HG03342 (cell line): ENCODE data around the gene GALT.

Experiments used
- ATAC-seq: cut with Tn5 transposase; IDR thresholded peaks from one replicate; pipeline ENCODE4 v1.9.1; 2021; ENCODE audit warnings: mild to moderate bottlenecking, moderate library complexity; ENCODE audit not compliant: unreplicated experiment

The GALT gene

DNA sequence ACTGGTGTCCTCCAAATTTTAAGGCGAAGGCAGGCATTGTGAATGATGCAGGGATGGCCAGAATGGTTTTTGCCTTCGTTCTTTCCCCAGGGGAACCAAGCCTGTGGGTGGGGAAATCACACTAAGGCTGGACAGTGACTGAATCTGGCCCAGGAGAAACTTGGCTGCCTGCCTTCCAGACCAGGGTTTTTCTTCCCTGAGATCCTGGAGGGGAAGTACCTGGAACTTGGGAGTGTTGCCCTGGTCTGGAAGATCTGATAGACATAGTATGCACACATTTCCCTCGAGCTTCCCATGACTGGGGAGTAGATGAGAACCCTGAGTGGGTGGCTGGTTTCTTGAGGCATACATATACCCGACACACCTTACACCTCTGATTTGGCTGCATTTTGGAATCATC is 4.8 kb downstream of the GALT start:
- no peak for ATAC-seq

DNA sequence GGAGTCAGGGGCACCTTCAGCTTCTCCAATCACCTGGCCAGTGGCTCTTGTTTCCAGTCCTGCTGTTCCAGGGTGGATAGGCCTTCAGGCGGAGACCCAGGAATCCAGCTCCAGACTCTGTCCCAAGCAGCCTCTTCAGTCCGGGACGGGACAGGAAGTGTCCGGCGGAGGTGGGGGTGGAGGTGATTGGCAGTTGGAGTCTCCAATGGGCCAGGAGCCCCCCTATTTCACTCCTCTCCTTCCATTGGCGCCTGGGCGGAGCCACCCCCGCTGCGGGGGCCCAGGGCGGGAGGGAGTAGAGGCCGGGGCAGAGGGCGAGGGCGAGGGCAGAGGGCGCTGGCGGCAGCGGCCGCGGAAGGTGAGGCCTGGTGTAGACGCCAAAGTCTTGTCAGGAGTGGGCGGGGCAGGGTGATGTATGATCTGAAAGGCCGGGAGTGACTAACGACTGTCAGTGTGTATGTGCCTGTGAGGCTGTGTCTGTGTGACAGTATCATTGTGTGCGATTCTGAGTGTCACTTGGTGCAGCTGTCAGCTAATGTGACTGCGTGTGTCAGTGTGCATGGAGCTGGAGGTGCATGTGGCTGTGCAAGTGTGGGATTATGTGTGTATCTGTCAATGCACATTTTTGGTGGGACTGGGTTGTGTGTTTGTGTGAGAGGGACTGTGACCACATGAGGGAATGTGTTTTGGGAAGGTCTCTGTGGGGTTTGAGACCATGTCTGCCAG is 5.6 kb downstream of the GALT start, which contains the start of gene IL11RA:
IL11RA (plus strand) TSS at position 310 of the 726 bp plus-strand sequence. CDS start 3,033 bp downstream, outside the sequence.
- no peak for ATAC-seq

DNA sequence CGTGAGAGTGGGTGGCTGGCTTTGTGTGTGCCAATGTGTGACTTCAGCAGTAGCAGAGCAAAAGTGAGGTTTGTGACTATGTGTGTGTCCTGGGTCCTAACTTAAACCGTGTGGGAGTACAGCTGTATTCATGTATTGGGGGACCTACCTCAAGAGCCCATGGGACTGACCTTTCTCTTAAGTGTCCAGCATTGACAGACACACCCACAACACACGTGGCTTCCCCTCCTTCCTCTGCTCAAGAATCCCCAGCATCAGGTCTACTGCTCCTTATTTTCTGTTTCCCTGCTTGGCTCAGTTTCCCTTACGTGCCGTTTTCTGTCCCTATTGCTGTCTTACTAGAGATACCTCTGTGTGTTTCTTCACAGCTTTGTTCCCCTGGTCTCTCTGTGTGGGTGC is 6.1 kb downstream of the GALT start:
- no peak for ATAC-seq

DNA sequence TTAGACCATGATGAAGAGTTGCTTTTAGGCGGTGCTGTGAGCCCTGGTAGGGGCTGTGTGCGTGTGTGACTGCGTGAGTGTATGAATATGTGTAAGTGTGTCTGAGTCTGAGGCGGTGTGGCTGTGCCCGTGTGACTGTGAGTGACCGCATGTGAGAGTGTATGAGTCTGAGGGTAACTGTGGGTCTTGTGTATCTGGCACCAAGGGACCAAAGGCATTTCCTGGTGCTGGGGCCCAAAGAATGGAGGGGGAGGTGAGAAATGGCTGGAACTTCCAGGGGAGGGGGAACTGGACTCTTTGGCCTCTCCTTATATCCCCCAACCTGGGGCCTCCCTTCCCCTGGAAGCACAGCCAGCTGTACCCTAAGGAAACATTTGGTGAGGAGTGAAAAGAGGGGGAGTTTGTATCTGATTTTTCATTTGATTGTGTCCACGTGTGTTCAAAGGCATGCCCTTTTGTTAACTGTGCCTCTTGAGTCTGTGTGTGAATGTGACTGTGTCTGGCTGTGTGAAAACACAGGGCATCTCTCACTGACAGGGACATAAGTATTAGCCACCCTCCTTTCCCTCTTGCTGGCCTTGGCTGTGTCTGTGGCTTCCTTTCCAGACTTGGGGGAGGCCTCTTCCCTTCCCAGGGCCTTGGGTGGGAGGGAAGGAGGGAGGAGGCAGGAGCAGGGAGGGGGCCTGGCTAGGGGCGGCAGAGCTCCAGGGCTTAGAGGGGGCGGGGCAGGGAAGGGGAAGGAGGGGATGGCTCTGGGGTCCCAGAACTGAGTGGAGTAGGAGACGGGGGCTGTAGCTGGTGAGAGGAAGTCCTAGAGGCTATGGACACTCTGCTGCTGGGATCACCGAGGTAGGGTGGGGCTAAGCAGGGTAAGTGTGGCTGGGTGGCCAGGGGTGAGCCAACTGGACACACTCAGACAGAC is 6.9 kb downstream of the GALT start:
- ATAC-seq = no peak

DNA sequence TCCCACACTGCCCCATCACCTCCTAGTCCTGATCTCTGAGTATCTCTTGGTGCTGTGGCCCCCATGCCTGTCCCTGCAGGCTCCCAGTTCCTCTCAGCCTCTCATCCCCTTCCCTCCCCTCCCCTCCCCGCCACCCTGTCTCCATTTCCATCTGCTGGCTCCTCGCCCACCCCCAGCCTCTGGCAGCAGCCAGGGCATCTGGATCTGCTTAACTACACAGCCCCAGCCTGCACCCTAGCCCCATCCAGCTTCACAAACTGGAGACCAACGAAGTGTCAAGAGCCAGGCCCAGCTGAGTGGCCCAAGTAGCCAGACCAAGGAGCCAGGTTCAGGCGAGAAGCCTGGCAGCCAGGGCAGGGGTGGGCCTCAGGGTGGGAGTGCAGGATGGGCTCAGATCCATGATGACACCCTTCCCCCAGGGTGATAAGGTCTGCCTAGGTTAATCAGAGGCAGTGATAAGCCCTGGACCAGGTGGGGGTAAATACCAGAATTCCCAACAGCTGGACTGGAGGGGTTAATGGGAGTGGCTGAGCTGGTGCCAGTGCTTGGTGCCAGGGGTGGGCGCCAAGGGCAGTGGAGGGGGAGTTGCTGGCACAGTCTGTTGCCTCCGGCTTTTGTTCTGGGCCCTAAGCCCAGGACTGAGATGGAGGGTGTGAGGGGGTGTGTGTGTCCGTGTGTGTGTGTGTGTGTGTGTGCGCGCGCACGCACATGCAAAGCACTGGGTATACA is 8.0 kb downstream of the GALT start:
- ATAC-seq = no peak

DNA sequence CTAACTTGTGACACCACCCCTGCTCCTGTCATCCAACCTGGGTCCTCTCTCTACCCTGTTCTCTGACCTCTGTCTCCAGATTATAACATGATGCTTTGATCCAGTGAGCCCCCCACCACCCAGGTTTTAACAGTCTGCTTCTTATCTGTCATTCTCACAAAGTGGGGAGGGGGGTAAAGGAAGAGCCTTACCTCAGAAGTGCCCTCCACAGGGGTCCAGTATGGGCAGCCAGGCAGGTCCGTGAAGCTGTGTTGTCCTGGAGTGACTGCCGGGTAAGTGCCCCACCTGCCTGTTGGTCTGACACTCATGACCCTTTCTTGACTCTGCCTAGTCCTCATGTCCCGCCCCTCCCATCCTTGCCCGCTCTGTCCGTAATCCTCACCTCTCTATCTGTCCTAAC is 8.9 kb downstream of the GALT start:
- ATAC-seq = no peak

DNA sequence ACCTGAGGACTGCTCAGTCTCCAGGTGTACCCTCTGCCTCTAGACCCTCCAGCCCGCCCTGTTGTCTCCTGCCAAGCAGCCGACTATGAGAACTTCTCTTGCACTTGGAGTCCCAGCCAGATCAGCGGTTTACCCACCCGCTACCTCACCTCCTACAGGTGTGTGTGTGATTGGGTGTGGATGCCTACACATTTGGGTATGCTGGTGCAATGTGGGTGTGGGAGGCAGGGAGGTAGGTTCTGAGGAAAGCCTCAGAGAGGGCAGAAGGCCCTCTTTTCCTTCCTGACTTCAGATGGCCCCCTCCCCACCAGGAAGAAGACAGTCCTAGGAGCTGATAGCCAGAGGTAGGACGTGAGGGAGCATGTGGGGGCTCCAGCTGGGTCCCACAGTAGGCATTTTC is 10.5 kb downstream of the GALT start:
- no peak for ATAC-seq

DNA sequence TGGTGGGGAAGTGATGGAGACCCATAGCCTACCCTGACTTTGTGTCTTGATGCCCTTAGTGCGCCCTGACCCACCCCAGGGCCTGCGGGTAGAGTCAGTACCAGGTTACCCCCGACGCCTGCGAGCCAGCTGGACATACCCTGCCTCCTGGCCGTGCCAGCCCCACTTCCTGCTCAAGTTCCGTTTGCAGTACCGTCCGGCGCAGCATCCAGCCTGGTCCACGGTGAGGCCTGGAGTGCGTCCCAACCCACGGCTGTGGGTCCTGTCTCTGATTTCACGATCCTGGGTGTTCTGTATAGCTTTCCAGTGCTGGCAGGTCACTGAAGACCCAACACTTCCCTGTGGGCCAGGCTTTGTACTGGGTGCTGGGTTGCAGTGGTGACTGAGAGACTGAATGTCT is 12.0 kb downstream of the GALT start:
- no peak for ATAC-seq

DNA sequence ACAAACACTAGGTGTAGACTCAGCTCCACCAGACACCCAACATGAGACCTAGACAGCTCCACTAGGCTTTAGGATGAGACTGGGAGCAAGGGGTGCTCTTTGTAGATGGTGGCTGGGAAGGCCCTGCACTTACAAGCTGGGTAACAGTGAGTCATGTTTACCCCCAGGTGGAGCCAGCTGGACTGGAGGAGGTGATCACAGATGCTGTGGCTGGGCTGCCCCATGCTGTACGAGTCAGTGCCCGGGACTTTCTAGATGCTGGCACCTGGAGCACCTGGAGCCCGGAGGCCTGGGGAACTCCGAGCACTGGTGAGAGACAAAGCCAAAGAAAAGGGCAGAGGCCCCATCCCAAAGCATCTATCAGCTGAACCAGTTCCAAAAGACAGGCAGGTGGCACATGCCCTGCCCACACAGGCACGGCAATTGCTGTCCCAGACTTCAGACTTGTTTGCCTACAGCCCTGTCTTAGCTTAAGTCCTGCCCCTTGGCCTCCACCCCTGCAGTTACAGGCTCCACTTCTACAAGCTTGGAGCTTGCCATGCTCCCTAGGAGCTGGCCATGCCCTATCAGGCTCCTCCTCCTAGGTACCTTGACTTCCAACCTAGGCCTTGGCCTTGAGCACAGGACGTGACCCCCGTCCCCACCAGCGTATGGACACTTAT is 13.2 kb downstream of the GALT start:
- no peak for ATAC-seq

DNA sequence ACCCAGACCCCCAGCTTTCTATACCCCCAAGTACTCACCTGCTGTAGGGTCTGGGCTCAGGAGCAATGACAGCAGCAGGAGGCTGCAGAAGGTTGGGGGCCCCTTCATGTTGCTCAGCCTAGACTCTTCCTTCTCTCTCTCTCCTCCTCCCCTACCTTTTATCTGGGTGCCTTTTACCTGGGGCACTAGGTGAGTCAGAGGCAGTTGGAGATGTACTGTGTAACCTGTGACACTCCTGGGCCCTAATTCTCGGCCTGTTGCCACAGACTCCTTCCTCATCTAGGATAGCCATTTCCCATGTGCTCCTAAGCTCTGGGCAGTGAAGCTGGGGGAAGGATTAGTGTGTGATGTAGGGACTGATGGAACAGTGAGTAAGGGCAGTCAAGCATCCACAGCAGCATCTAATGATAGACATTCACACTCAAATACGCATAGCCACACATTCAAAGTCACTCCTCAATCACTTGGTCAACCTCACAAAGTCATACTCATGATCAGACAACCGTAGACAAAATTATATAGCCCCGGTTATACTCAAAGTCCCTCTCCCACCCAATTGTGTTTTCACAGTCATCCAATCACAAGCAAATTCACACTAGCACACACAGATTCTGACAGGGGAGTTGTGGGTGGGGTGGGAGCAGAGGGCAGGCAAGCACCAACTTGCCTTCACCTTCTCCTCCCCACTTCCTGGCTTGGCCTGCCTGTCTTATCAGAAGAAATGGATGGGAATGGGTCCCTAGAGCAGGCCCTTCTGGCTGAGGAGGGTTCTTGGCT is 16.2 kb downstream of the GALT start, which contains the start of gene CCL27:
CCL27 (minus strand) TSS at position 132 of the 777 bp plus-strand sequence; CDS start at position 108, 24 bp downstream.
- ATAC-seq = no peak

DNA sequence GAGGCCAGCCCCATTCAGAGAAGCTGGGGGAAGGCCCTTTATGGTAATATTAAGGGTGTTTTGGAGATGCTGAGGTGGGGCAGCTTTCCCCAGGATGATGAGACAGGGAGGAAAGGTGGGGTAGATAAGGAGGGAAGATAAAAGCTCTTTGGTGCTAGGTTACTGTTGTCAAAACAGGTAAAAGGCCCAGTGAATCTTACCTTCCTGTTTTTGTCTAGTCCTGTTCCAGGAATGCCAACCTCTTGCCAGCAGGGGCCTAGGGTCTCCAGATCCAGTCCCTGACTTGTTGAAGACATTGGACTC is 16.8 kb downstream of the GALT start:
- ATAC-seq = no peak

DNA sequence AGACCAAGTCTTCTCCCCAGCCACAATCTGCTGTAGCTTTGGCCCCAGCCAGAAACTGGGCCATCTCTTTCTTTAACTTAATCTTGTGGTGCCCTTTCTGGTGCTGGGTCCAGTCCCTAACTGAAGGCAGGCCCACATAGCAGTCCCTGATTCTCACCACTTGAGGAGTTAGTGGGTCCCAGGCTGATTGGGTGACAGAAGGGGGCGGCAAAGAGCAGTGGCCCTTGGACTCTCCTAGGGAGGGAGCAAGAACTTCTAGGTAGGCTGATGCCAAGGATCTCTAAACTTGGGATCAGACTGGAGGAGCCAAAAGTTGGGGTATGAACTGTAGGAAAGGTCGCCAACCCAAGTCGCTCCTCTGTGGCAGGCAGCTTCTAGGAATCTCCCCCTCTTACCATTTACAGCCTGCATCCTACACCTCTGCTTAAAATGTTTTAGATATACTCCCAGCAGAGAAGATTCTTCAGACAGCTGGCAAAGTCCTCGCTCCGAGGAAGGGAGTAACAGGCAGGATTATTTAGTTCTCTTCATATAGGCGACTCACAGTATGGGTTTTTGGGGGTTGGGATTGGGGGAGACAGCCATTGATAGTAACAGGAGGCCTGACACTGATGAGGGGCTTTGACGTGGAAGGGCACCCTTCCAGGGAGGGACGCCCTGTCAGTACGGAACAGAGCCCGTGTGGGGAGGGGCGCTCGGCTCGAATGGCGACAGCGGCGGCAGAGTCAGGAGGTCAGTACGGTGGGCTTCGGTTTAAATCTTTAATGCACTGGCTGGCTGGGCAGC is 18.0 kb downstream of the GALT start:
- peak; percentile 62 for ATAC-seq

DNA sequence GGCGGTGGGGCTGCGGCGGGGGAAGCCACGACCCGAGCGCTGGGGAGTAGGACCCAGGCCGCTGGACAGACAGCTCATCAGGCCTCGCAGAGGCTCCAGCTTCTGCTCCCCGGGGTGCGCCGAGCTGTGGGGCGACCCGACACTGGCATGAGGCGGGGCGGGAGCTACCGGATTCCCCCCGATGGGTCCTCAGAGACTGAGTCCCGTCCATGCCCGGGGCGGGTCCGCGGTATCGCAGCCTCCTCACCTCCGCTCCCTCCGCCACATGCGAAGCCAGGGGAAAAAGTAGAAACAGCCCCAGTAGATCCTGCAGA is 18.5 kb downstream of the GALT start:
- ATAC-seq = no peak

DNA sequence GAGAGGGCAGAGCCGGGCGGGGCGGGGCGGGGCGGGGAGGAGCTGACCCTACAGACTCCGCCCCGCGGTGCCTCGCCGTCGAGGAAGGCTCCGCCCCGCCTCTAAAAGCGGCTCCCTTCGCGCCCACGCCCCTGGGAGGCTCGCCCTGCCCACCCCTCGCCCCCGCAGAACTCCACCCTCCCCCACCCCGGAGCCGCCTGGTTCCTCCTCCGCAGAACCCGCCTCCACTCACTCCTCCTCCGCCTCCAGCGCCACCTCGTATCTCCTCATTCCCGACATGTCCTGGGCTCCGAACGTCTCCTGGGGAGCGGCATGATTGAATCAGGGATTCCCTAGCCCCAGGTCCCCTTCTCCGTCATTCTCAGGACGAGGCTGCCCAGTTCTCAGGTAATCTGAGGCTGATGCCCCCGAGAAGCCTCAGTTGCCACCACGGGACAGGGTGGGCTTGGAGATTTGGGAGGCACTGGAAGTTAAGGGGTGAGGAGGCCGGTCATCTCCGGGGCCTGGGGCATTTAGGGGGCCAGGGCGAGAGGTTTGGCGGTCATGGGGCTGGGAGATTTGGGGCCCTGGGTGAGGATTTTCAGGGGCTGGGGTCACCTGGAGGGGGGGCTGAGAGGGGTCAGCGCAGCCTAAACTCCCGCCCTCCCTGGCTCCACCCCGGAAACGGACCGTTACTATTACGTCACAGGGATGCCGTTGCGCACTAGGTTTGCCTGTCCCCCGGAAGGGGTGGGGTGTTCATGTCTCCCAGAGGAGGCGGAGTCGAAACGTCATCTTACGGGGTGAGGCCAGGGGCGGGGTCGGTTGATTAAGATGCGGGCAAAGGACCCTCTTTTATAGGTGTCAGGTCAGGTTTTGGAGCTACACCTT is 19.1 kb downstream of the GALT start:
- ATAC-seq = peak; percentile 71

DNA sequence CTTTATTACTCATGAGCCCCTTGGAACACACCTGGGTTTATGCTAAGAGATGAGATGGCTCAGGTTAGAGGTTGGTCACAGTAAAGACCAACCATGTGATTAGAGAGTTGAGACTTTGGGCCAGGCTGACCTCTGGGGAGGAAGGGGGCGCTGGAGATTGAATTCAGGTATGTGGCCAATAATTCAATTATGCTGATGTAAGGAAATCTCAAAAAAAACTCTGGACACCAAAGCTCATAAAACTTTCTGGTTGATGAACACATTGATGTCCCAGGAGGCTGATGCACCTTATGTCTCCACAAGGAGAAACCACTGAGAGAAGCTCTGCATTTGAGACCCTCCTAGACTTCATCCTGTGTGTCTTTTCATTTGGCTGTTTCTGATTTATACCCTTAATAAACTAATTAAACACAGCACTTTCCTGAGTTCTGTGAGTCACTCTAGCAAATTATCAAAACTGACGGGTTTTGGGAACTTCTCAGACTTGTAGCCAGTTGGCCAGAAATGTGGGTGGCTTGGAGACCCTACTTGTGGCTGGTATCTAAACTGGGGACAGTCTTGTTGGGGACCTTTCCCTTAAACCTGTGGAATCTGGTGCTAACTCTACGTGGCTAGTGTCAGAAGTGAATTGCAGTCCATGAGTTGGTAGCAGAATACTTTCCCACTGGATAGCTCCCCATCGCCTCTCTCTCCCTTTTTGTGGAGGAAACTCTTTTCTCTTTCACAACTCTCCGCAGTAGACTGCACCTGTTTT is 23.5 kb downstream of the GALT start:
- no peak for ATAC-seq

DNA sequence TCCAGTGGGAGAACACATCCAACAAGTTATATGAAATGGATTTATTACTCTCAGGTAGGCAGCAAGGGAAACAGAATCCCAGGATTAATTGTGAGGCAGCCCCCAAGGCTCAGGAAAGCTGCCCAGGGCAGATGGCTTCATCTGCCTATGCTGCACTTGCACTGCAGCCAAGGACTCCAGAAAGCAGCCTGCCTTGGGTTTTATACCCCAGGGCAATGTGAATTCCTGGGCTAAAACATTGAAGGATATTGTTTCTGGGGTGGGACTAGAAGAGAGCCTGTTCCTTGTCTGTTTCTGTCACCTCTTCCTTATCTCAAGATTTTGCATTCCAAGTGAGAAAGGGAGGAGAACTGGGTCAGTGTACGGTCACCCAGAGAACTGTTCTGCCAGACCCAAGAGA is 24.8 kb downstream of the GALT start:
- ATAC-seq = no peak

DNA sequence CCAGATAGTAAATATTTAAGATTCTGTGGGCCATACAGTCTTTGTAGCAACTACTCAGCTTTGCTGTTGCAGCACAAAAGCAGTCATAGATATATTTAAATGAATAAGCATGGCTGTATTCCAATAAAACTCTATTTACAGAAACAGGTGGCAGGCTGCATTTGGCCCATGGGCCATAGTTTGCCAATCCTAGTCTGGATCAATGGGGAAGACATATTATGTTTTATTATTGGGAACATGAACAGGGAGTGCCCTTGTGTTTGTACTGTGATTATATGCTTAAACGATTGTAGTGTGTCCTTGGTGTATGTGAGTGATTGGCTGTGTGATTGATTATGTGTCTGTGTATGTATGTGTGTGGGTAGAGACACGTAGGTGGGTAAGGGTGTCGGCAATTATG is 28.0 kb downstream of the GALT start:
- no peak for ATAC-seq
